Measurements from ENCODE around the gene RARRES2.
A peak's percentile ranks its signal among the peaks of the same experiment; 100 is the strongest.

Gene RARRES2

DNA sequence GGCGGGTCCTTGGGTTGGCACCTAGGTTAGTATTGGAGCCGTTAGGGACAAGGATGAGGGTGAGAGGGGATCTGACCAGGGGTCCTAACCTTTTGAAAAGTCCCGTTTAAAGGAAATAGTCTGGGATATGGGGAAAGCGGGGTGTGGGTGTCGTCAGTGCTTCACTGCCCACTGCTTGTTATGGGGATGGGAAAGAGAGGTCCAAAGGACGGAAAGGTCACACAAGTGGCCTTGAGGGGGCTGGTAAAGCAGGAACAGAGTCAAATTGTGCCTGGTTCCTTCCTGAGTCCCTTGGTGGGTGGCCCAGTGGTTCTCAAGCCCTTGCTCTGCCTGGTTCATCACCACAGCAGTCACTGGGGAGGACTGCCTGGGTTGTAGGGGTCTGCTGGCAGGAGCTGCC lies 35.1 kb upstream of the RARRES2 start:
- DNase-seq = no peak

DNA sequence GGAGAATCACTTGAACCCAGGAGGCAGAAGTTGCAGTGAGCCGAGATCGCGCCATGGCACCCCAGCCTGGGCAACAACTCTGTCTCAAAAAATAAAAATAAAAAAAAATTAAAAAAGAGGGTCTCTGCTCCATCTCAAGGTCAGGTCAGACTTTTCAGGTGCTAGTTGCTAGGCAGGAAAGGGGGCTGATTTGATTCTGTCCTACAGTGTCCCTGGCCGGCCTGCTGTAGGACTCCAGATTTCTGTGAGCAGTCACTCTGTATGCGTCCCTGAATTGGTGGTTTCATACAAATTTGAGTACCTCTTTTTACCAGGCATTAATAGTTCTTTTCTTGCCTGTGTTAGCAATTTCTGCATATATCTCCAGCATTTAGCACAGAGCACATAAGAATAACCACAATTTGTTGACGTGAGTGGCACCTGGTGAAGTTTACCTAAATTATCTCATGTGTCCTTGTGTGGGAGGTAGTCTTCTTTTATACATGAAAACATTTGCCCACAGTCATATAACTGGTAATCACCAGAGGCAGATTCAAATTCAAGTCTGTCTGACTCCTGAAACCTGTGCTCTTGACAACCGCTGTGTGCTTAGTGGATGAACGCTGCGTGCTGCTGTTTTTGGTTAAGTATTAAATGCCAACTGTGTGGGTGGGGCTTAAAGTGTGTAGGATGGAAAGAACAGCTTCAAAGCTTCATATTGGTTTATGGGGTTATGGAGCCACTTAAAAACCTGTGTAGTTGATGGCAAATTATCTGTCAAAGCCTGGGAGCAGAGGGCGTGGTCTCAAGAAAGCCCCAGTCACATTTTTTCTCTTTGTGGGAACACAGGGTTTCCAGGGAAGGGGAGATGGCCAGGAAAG lies 34.5 kb upstream of the RARRES2 start:
- DNase-seq = peak in 1 of 2 experiments; percentile 50

DNA sequence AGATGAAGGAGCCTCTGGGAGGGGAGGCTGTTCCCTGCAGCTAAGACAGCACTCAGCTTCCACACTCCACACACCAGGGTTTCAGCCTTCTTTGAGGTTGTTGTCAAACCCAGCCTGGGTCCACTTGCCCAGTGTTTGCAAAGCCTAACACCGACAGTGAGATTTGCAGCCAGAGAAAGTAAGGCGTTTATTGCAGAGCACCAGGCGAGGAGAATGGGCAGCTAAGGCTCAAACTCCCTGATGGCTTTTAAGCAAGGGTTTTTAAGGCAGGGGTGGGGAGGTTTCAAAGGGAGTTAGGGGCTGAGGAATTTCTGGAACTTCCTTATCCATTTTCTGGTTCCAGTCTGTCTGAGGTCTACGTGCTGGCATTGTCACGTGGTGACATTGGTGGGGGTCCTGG lies 33.0 kb upstream of the RARRES2 start:
- no peak for DNase-seq

DNA sequence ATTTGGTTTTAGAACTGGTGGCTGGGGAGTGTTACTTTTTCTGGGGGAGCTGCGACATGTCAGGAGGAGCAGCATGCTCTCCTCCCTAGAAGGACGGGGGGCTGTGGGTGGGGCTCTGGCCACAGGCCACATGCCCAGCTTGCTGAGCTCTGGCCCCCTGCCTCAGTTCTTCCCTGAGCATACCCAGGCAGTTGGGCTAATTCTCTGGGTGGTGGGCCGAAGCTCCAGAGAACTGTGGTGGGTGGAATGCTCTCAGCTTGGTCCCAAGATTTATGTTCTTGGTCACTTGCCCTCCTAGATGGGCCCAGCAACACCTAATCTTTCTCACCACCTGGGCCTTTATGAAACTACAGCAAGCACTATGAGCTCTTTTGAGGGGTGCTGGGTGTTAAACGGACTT lies 32.6 kb upstream of the RARRES2 start:
- DNase-seq = no peak

DNA sequence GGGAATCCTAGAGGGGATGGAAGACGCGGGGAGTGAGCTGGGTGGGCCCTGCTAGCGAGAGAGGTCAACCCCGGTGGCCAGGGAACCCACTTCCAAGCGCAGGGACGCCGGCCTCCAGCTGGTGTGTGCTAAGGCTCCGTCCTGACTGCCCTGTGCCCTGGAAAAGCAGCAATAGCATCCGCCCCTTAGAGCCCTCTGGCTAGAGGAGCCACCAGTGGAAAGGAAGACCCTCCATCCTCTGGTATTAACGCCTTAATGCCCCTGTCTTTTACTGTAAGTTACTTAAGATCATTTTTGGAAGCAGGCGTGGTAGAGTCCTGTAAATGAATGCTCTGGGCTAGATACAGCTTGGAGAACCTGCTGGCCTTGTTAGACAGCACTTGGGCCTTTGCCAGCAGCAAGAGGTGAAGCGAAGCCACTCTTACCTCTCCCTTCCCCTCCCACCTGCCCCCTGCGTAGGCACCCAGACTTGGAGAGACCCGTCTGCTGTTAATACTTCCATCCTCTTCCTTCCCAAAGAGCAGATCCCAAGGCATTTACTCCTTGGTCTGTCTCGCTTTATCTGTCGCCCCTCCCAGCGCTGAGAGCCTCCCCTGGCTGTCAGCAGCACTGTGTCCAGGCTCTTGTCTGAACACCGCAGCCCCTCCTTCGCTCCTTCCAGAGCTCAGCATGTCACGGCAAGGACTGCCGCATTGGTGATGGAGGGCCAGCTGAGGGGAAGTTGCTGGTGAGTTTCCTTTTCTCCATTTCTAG lies 31.8 kb upstream of the RARRES2 start:
- peak in 1 of 2 experiments; percentile 39 for DNase-seq

DNA sequence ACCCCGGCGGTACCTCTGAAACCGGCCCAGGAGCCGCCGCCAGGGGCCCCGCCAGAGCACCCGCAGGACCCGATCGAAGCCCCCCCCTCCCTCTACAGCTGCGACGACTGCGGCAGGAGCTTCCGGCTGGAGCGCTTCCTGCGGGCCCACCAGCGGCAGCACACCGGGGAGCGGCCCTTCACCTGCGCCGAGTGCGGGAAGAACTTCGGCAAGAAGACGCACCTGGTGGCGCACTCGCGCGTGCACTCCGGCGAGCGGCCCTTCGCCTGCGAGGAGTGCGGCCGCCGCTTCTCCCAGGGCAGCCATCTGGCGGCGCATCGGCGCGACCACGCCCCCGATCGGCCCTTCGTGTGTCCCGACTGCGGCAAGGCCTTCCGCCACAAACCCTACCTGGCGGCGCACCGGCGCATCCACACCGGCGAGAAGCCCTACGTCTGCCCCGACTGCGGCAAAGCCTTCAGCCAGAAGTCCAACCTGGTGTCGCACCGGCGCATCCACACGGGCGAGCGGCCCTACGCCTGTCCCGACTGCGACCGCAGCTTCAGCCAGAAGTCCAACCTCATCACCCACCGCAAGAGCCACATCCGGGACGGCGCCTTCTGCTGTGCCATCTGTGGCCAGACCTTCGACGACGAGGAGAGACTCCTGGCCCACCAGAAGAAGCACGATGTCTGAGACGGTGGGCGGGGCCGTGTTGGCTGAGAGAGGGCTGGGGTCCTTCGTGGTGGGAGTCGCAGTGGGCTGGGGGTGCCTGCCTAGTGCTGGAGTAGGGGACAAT lies 31.0 kb upstream of the RARRES2 start:
- DNase-seq = no peak

DNA sequence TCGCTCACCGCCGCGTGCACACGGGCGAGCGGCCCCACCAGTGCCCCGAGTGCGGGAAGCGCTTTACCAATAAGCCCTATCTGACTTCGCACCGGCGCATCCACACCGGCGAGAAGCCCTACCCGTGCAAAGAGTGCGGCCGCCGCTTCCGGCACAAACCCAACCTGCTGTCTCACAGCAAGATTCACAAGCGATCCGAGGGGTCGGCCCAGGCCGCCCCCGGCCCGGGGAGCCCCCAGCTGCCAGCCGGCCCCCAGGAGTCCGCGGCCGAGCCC lies 30.5 kb upstream of the RARRES2 start:
- no peak for DNase-seq

DNA sequence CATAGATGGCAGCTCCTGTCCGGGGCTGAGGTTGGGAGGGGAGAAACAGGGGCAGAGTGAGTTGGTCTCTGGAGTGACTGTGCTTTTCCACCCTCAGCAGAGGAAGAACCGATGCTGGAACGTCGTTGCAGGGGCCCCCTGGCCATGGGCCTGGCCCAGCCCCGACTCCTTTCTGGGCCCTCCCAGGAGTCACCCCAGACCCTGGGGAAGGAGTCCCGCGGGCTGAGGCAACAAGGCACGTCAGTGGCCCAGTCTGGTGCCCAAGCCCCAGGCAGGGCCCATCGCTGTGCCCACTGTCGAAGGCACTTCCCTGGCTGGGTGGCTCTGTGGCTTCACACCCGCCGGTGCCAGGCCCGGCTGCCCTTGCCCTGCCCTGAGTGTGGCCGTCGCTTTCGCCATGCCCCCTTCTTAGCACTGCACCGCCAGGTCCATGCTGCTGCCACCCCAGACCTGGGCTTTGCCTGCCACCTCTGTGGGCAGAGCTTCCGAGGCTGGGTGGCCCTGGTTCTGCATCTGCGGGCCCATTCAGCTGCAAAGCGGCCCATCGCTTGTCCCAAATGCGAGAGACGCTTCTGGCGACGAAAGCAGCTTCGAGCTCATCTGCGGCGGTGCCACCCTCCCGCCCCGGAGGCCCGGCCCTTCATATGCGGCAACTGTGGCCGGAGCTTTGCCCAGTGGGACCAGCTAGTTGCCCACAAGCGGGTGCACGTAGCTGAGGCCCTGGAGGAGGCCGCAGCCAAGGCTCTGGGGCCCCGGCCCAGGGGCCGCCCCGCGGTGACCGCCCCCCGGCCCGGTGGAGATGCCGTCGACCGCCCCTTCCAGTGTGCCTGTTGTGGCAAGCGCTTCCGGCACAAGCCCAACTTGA lies 29.9 kb upstream of the RARRES2 start:
- no peak for DNase-seq

DNA sequence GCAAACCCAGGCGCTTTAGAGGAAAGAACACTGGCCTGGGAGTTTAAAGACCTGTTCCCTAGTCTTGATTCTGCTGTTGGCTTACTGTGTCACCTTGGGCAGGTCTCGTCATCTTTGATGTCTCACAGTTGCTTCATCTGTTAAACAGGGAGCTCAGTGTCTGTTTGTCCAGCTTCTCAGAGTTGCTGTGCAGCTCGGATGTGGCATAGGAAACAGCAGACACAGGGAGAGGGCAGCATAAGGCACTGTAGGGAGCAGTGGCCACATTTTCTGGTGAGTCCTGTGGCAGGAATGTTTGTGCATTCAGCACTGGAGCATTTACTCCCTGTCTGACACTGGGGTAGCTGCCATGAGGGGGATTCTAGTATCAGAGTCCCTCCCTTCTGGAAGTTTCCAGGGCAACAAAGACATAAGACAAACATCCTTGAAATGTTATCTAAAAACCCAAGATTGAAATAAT lies 29.2 kb upstream of the RARRES2 start:
- no peak for DNase-seq

DNA sequence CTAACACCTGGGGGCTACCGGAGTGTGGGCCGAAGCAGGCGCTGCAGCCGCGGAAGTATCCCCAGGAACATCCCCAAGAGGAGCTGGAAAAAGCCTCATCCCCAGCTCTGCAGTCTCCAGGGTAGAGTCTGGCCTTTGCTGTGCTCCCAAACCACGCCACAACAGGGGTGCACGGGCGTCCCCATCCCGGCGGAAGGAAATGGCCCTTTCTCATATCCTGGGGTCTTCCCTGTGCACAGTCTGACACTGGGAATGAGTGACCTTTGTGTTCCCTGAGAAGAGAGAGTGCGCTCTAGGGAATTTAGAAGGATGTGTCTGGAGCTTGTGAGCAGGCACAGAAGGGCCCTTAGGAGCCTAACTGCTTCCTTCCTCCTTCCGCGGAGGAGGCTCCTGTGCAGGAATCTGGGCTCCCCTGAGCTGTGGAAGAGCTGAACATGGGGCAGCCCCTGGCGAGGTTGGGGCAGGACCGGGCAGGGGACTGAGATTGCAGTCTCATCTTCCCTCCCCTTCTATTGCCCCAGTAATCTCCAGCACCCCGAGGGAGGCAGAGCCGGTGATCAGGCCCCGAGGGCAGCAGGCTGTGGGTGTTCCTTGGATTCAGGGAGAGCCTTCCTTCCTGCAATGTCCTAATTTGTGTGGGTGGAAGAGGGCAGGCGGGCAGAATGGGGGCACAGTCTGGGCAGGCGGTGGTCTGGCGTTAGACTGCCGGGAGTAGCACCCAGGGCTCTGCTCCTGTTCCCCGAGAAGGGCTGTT lies 28.5 kb upstream of the RARRES2 start:
- DNase-seq = no peak

DNA sequence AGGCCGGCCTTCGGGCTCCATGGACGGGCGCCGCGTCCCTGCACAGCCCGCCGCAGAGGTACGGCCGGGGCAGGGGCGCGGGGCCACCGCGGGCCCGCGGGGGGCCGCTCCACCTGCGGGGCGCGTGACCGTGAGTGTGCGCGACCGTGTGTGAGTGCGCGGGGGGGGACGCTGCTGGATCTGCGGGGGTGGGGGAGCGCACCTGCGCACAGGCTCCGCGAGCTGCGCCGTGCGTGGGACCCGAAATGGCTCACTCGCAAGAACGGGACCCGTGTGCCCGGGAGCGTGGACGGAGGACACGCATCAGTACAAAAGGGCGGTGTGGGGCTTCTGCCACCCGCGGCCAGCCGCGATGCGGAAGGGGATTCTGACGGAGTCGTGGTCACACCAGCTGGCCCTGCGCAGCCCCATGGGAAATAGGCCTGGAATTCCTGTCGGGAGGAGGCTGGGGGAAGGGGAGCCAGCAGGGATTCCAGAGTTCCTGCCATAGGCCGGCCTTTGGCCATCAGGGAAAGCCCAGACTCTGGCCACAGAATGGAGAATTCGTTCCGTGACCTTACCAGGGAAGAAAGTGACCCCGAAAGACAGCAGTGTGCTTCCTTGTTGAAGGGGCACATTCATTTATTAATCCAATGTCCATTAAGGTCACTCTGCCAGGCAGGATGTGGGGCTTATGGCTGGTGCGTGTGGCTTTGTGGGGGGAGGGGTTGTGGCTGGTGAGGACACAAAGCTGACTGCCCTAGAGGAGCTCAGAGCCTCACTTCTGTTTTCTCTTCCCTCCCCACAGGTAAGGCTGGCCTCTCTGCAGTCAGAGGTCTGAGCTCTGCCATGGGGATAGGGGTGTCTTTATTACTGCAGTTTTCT lies 27.7 kb upstream of the RARRES2 start:
- peak; percentile 52 to 71 for DNase-seq

DNA sequence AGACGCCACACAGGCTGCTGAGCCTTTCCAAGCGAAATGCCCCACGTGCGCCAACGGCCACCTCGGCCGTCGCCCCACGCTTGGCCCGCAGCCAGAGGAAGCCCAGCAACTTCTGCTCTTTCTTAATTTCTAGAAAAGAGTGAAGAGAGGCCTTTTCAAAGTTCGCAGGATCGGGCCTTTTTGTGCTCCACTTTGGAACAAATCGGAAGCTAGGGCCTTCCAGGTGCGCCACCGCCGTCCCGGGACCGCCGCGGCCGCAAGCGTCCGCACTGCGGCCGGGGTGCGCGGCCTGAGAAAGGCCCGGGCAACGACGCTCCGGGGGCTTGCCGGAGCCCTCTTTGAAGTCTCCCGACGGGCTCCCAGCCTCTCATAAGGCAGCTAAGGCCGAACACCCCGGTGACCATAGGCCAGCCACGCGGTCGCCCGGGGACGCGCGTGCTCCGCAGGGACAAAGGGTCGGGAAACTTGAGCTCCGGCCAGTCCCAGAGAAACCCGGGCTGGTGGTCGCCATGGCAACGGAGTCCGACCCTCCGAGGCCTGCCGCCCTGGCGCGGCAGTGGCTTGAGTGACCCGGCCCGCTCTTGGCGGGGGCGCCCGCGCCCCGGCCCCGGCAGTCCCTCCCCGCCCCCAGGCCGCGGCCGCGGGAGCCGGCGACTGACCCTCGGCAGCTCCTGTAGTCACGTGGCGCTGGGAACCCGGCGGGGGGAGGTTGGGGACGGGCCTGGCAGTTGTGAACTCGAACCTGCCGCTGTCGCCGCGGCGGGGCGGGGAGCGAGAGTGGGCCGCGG lies 26.9 kb upstream of the RARRES2 start, which contains the start of gene REPIN1:
Gene REPIN1 (plus strand): TSS at position 727 of the 788 bp plus-strand sequence. CDS start 890 bp downstream, outside the sequence.
- DNase-seq = peak; percentile 92 to 96

DNA sequence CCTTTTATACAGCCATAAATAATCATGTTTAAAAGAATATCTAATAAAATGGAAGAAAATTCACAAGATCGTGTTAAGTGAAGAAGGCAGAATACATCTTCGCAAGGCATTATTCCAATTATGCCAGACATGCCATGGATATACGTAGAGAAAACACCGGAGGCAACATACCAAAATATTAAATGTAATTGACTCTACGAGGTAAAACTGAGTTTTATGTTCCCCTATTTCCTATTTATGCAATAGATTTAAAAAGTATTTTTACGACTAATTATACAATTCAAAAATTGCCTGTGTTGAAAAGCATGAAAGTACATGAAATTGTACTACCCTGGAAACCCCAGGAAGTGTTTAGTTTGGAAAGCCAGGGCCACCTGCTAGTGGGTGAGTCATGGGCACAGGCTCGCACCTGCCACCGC lies 26.3 kb upstream of the RARRES2 start:
- peak in 1 of 2 experiments; percentile 98 for DNase-seq

DNA sequence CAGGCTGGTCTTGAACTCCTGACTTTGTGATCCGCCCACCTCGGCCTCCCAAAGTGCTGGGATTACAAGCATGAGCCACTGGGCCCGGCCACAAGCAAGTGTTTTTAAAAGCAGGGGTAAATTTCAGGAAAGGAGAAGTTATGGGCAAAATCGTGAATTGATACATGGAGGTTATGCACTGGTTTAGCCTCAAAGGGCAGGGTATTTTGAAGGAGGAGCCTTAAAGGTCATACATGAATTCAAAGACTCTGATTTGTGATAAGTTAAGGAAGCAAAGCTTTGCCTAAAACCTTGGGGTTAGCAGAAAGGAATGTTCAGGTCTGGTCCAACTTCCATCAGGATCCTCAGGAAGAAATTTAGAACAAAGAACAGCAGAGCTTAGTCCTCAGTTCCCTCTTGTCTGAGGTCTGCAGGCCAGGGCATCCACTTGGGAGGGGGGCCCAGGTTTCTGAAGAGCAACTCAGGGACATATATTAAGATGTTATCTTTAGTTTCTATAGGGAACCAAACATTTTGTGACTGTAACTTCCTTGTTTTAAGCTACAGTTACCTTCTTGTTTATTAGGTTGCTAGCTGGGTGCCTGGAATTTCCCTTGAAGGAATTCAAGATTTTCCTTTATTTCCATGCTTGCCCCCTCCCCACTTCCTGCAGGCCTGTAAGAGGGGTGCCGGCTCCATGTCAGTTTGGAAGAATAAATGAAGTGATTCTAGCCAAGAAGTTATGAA lies 24.4 kb upstream of the RARRES2 start:
- DNase-seq = no peak

DNA sequence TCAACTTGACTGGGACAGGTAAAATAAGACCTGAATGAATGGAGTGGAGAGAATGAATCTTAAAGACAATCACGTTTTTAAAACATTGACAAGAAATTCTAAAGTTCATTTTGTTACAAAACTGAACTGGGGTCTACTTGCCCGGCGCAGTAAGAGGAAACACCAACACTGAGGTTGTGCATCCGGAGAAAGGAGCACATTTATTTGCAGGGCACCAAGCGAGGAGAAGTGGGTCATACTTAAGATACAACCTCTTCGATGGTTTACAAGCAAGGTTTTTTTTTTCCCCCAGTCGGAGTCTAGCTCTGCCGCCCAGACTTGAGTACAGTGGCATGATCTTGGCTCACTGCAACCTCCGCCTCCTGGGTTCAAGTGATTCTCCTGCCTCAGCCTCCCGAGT lies 23.8 kb upstream of the RARRES2 start:
- no peak for DNase-seq

DNA sequence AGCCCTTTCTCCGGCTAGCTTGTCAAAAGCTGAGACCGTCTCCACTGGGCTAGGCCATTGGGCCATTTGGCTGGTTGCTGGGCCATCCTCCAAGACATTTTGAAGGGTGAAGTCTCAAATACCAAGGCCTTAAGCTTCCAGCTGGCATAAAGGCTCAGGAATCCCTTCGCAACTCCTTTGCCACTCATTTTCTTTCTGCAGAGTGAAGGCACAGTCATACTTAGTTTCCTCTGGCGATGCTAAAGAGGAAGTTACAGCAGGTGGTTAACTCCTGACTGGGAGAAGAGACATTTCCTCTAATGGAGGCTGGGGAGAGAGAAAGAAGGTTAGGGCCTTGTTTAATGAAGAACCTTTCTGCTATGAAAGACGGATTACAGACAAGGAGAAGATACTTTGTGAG lies 22.4 kb upstream of the RARRES2 start:
- no peak for DNase-seq

DNA sequence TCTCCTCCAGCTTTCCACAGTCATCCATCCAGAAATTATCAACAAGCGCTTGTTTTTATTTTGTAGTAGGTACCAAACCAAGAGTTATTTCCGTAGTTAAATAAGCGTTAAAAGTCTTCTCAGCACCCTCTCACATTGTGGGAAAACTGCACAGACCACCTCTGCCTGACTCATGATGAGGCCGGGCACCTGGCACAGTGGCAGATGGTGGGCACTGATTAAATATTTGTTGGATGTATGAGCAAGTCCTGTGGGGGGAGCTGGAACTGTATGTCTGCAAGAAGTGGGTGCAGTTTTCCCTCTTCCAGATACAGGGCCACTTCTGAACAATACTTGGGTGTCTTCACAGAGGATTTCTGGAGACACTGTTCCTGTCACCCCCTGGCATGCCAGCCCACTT lies 21.9 kb upstream of the RARRES2 start:
- DNase-seq = no peak

DNA sequence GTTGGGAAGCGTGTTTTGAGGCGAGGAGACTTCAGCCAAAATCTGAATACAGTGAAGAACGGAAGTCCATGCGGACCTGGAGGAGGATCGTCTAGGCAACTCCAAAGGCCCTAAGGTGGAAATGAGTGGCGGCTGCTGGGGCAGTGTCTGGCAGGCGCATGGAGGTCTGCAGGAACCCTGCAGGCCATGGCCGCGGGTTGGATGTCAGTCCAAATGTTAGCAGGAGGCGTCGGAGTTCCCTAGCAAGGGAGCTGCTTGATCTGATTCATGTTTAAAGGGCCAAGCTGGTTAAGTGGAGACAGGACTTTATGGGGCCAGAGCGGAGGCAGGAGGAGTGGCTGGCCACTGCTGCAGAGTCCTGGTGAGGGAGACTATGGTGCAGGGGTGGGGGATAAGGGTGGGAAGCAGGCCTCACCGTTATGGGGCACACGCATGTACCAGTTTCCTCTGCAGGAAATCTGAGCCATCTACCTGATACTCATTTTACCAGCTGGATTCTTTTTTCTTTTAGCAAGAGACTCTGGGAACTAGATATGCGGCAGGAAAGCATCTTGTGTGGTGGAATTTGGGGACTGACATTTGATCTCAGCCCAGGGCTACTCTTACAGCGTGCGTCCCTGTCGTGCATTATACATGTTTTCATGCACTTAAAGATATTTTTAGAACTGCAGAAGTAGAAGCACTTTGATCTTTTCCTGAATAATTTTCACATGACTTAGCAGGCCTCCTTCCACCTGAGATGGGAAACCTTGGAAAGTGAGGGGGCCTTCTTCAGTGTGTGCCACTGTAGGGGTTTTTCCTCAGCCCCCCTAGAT lies 20.6 kb upstream of the RARRES2 start:
- no peak for DNase-seq
